Brain microvascular endothelial cell (primary cell): ENCODE results near the gene SNTB2.

Experiments
- DNase-seq: peaks from one replicate; pipeline ENCODE4 v3.0.0-alpha.2; 2020
- H3K27ac ChIP-seq: fragments of 250-450 bp; sonication (Bioruptor Pico); 2 replicates; pipeline ENCODE4 v1.5.1; 2020; ENCODE audit warnings: mild to moderate bottlenecking, moderate library complexity
- H3K27me3 ChIP-seq: fragments of 250-450 bp; sonication (Bioruptor Pico); replicated peaks from 2 replicates; pipeline ENCODE4 v1.5.1; 2020; ENCODE audit warnings: mild to moderate bottlenecking
- H3K36me3 ChIP-seq: fragments of 250-450 bp; sonication (Bioruptor Pico); replicated peaks from 2 replicates; pipeline ENCODE4 v1.5.1; 2020; ENCODE audit warnings: mild to moderate bottlenecking
- H3K4me3 ChIP-seq: 2 replicates; pipeline ENCODE4 v1.5.1; 2011; ENCODE audit warnings: low read depth, mild to moderate bottlenecking, control low read depth, low read length, moderate library complexity
- CTCF ChIP-seq: IDR thresholded peaks from 2 replicates; pipeline ENCODE4 v1.5.1; 2011; ENCODE audit warnings: low read depth, mild to moderate bottlenecking, moderate library complexity, low read length, control low read depth, inconsistent platforms; ENCODE audit errors: missing control alignments
- in situ Hi-C: cut with HindIII; loops from 2 replicates; pipeline ENCODE4 v1.10.0; 2017; ENCODE audit warnings: low sequenced_read_pairs, low pct_ligation_motif_present

The SNTB2 gene

GRCh38 chr16:69315486-69316311 is 128.7 kb downstream of the SNTB2 start:
- no peaks in the 10 kb centered on the region for H3K27me3 ChIP-seq
- in situ Hi-C loops = no loop called here
- H3K36me3 ChIP-seq = peaks cover 51% of the 10 kb centered on the region
- DNase-seq = no peak
- no peak for TF ChIP-seq CTCF
- no peak overlapping the region for H3K4me3 ChIP-seq
- H3K27ac ChIP-seq = no peak overlapping the region

- no peaks in the 10 kb centered on the region for H3K27me3 ChIP-seq
- no peak overlapping the region for H3K27ac ChIP-seq
- in situ Hi-C loops = no loop called here
- no peak overlapping the region for H3K4me3 ChIP-seq
- DNase-seq = no peak
- no peak for TF ChIP-seq CTCF
- peaks cover 58% of the 10 kb centered on the region for H3K36me3 ChIP-seq
These were observed 129.7 kb downstream of the SNTB2 start for GRCh38 chr16:69316595-69317034.

- TF ChIP-seq CTCF = no peak
- peaks cover 75% of the 10 kb centered on the region for H3K36me3 ChIP-seq
- DNase-seq = no peak
- no peaks in the 10 kb centered on the region for H3K27me3 ChIP-seq
- H3K4me3 ChIP-seq = no peak overlapping the region
- in situ Hi-C loops = no loop called here
- no peak overlapping the region for H3K27ac ChIP-seq
These were observed 131.4 kb downstream of the SNTB2 start for GRCh38 chr16:69318177-69318910.

- Histone ChIP-seq H3K27ac (no peak overlapping the region), H3K27me3 (no peaks in the 10 kb centered on the region), H3K36me3 (peaks cover 79% of the 10 kb centered on the region), H3K4me3 (no peak overlapping the region)
- DNase-seq = no peak
- in situ Hi-C loops = no loop called here
- TF ChIP-seq CTCF = no peak
These were observed 131.9 kb downstream of the SNTB2 start for GRCh38 chr16:69318911-69319289.

GRCh38 chr16:69319381-69319780 is 132.4 kb downstream of the SNTB2 start:
- Histone ChIP-seq H3K27ac (no peak overlapping the region), H3K4me3 (no peak overlapping the region), H3K27me3 (no peaks in the 10 kb centered on the region), H3K36me3 (peaks cover 84% of the 10 kb centered on the region)
- TF ChIP-seq CTCF = no peak
- no peak for DNase-seq
- in situ Hi-C loops = no loop called here
